NCI-H524 treated with DMSO at 0.1 percent for 48 hours (cell line): ENCODE measurements around the gene SLC18A3.

Experiments
- DNase-seq: peaks from one replicate; lab custom pipeline; 2025; lab: John Stamatoyannopoulos, UW

SLC18A3 gene

GRCh38 chr10:49596493-49596809, 13.7 kb upstream of the SLC18A3 start:
- DNase-seq, result no peak

GRCh38 chr10:49596836-49597235, 13.3 kb upstream of the SLC18A3 start:
- no peak for DNase-seq

GRCh38 chr10:49597426-49598163, 12.5 kb upstream of the SLC18A3 start:
- DNase-seq, result no peak

GRCh38 chr10:49598164-49598856, 11.8 kb upstream of the SLC18A3 start:
- no peak for DNase-seq

- no peak for DNase-seq
Observed at GRCh38 chr10:49598986-49599385, 11.1 kb upstream of the SLC18A3 start.

- DNase-seq, result no peak
Observed at GRCh38 chr10:49599546-49599945, 10.6 kb upstream of the SLC18A3 start.

- DNase-seq, result no peak
Observed at GRCh38 chr10:49600046-49600445, 10.1 kb upstream of the SLC18A3 start.

GRCh38 chr10:49600781-49601400, 9.2 kb upstream of the SLC18A3 start:
- no peak for DNase-seq

GRCh38 chr10:49601857-49602256, 8.3 kb upstream of the SLC18A3 start:
- DNase-seq, result no peak

- no peak for DNase-seq
Observed at GRCh38 chr10:49602380-49603023, 7.6 kb upstream of the SLC18A3 start.

- no peak for DNase-seq
Observed at GRCh38 chr10:49605216-49605938, 4.7 kb upstream of the SLC18A3 start.

- DNase-seq, result no peak
Observed at GRCh38 chr10:49605939-49606509, 4.1 kb upstream of the SLC18A3 start.

GRCh38 chr10:49606981-49607535, 3.1 kb upstream of the SLC18A3 start:
- no peak for DNase-seq

- DNase-seq, result no peak
Observed at GRCh38 chr10:49608166-49609005, 1.7 kb upstream of the SLC18A3 start.

- no peak for DNase-seq
Observed at GRCh38 chr10:49609006-49609282, 1.2 kb upstream of the SLC18A3 start.

GRCh38 chr10:49609283-49610113, 612 bp upstream of the SLC18A3 start:
- DNase-seq, result no peak

- DNase-seq, result no peak
Observed at GRCh38 chr10:49610458-49611165, 502 bp downstream of the SLC18A3 start.

GRCh38 chr10:49611166-49611815, 1.2 kb downstream of the SLC18A3 start:
- no peak for DNase-seq
